Stimulated activated CD8-positive, alpha-beta memory T cell treated with anti-CD3 and anti-CD28 coated beads, Interleukin-4, amount 100 ng/mL, for 48 hours (primary cell): ENCODE measurements around the gene HOXB6.

Experiments used
- DNase-seq: peaks from one replicate; pipeline ENCODE4 v3.0.0-alpha.2; 2020

The HOXB6 gene

GRCh38 chr17:48551596-48552465, 53.0 kb downstream of the HOXB6 start:
- DNase-seq, result no peak

GRCh38 chr17:48551214-48551555, 53.6 kb downstream of the HOXB6 start:
- no peak for DNase-seq

GRCh38 chr17:48550502-48551213, 54.1 kb downstream of the HOXB6 start:
- DNase-seq, result no peak

- DNase-seq, result no peak
Measured at GRCh38 chr17:48549914-48550501, 54.8 kb downstream of the HOXB6 start.

- no peak for DNase-seq
Measured at GRCh38 chr17:48549281-48549630, 55.5 kb downstream of the HOXB6 start.

GRCh38 chr17:48548523-48549280, 56.1 kb downstream of the HOXB6 start:
- no peak for DNase-seq

GRCh38 chr17:48547808-48548522, 56.8 kb downstream of the HOXB6 start:
- DNase-seq, result no peak

- DNase-seq, result no peak
Measured at GRCh38 chr17:48546924-48547807, 57.6 kb downstream of the HOXB6 start.

- no peak for DNase-seq
Measured at GRCh38 chr17:48546137-48546923, 58.5 kb downstream of the HOXB6 start.
